Stomach (tissue), 4 donors: ENCODE results near the gene KPTN.

Experiments
- POLR2A ChIP-seq, 4 donors: fragments of 450-650 bp; IDR thresholded peaks; one replicate each; pipeline ENCODE4 v1.6.1; 2016; ENCODE audit warnings: antibody characterized with exemption in 4 of 4, control low read depth in 2 of 4, mild to moderate bottlenecking in 1 of 4, moderate library complexity in 1 of 4
- TF ChIP-seq, protein P1 (sequence below), 7 experiments: fragments of 450-650 bp in 4 of 7; fragments of 200-600 bp in 3 of 7; sonication (generic) in 3 of 7; IDR thresholded peaks; one replicate each; pipeline ENCODE4 v1.5.1; 2016 to 2019; ENCODE audit warnings: antibody characterized with exemption in 7 of 7, control low read depth in 2 of 7, mild to moderate bottlenecking in 1 of 7

DNA sequence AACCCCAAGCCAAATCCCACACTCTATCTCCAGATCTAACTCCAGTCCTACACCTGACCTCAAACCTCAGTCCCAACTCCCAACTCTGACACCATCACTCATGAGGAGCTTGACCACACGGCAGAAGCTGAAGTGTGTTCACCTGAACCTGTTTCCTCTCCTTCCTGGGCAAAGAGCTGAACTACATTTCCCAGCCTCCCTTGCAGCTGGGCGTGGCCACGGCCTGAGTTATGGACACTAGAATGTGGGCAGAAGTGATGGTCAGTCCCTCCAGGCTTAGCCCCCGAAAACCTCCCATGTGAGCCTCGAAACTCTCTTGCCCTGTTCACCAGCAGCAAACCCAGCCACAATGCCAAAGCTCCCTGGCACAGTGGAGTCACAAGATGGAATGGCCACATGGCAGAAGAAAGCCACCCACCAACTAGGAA, 45.2 kb downstream of the KPTN start:
- TF ChIP-seq, protein P1, sequence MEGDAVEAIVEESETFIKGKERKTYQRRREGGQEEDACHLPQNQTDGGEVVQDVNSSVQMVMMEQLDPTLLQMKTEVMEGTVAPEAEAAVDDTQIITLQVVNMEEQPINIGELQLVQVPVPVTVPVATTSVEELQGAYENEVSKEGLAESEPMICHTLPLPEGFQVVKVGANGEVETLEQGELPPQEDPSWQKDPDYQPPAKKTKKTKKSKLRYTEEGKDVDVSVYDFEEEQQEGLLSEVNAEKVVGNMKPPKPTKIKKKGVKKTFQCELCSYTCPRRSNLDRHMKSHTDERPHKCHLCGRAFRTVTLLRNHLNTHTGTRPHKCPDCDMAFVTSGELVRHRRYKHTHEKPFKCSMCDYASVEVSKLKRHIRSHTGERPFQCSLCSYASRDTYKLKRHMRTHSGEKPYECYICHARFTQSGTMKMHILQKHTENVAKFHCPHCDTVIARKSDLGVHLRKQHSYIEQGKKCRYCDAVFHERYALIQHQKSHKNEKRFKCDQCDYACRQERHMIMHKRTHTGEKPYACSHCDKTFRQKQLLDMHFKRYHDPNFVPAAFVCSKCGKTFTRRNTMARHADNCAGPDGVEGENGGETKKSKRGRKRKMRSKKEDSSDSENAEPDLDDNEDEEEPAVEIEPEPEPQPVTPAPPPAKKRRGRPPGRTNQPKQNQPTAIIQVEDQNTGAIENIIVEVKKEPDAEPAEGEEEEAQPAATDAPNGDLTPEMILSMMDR (IDR thresholded peaks at IDR 0.05) = no peak
- no peak for TF ChIP-seq POLR2A (IDR thresholded peaks at IDR 0.05)
